COR-L47 (cell line): ENCODE measurements around the gene AGTRAP.
A peak's percentile ranks its signal among the peaks of the same experiment; 100 is the strongest.

Source experiments
- DNase-seq: peaks from one replicate; lab custom pipeline; 2025; lab: John Stamatoyannopoulos, UW

AGTRAP gene

GRCh38 chr1:11735854-11736745 is at the start of gene AGTRAP:
AGTRAP (plus strand) TSS chr1:11736136; CDS start chr1:11736209, 73 bp downstream.
- DNase-seq, result peak; percentile 94

DNA sequence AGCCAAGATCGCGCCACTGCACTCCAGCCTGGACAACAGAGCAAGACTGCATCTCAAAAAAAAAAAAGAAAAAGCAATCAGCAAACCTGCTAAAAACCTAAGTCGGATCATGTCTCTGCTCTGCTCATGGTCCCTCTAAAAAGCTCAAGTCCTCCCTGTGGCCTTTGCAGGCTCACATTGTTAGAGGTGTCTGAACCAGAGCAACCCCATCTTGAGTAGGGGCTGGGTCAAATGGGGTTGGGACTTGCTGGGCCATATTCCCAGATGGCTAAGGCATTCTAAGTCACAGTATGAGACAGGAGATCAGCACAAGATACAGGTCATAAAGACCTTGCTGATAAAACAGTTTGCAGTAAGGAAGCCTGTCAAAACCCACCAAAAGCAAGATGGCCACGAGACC is 47.4 kb upstream of the AGTRAP start:
- no peak for DNase-seq

DNA sequence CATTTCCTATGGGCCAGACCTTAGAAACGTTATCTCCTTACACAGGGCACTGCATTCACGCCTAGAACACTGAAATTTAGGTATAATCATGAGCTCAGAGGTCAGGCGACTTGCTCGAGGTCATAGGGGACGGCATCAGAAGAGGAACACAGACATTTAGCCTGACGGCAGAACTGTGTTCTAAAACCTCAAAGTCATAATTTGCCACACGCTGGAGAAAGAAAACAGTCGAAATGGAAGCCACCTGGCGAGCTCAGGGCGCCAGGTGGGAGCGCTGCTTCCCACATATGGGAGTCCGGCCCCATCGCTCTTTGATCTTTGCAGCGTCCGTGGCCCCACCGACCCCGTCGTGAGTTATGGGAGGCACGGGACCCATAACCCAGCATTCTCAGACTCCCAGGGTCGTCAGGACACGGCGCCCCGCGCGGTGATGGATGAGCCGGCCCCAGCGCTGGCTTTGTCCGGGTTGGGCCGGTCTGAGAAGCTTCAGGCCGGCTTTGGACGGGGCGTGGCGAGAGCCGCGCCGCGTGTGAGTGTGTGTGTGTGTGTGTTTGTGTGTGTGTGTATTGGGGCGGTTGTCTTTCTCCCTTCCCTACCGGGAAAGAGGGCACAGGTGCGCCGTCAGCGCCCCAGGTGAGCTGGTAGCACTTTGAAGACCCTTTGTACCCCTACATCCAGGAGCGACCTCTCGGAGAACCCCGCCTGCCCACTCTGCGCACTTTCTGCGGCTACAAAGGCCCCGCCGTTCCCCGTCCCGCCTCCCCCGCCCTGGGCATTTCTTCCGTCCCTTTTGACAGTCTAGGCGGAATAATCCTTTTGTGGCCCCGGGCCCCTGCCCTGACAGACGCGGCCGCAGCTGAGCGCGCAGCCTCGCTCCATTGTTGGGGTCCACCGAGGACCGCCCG is 45.3 kb upstream of the AGTRAP start:
- DNase-seq, result peak; percentile 58

GRCh38 chr1:11691302-11691914 is 44.5 kb upstream of the AGTRAP start, which contains the start of gene DRAXIN:
DRAXIN (plus strand) TSS chr1:11691710; CDS start chr1:11706259, 14,549 bp downstream.
- peak; percentile 67 for DNase-seq

DNA sequence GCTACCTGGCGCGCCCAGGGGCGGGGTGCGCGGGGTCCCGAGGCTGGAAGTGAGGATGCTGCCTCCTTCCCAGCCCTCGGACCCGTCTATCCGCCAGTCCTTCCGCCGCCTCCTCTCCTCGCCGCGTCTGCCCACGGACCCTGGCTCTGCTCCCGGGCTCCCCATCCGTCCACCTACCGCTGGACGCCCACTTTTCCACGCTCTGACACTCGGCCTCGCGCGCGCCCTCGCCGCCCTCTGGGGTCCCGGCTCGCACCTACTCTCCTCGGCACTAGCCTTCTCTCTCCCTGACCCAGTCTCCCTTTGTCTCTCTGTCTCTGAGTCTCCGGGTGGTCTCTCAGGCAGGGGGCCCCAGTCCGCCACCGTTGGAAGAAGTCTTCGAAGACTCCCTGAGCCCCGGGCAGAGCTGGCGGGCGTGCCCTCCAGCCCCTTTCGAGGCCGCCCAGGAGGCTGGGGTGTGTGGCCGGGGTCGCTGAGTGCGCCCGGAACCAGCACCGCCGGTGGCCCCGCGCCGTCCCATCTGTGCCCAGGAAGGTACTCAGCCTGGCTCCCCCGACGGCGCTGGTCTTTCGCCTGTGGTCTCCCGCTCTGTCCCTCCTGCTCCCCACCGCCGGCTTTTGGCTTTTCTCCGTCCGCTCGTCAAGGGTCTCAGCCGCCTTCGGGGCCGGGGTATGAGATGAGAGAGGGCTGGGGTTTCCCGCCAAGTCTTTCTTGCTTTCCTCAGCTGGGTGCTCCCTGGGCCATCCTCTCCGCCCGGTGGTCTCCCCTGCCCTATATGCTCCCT is 43.8 kb upstream of the AGTRAP start:
- DNase-seq, result no peak

- DNase-seq, result no peak
These were observed 42.8 kb upstream of the AGTRAP start for GRCh38 chr1:11693024-11693590.

- no peak for DNase-seq
These were observed 42.0 kb upstream of the AGTRAP start for GRCh38 chr1:11693917-11694316.

GRCh38 chr1:11695861-11696260 is 40.1 kb upstream of the AGTRAP start:
- no peak for DNase-seq

GRCh38 chr1:11697188-11697892 is 38.6 kb upstream of the AGTRAP start:
- no peak for DNase-seq

- no peak for DNase-seq
These were observed 38.1 kb upstream of the AGTRAP start for GRCh38 chr1:11697893-11698210.

- DNase-seq, result no peak
These were observed 35.1 kb upstream of the AGTRAP start for GRCh38 chr1:11700601-11701467.

DNA sequence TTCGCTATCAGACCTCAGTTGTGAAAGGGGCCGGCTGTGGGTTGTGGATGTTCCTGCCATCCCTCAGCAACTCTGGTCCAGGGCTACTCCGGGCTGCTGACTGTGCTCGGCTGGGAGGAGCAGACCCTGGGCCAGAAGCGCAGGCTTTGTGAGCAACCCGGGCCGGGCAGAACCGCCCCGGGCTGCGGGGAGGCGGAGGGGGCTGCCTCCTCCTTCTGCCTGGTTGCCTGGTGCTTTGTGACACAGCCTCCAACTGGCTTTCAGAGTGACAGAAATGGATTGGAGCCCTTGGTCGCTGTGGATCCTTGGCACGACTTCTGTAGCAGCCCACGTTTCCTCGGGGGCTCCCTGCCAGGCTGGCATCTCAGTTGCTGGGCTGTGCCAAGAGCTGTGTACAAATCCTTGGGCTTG is 34.4 kb upstream of the AGTRAP start:
- no peak for DNase-seq

- DNase-seq, result no peak
These were observed 33.7 kb upstream of the AGTRAP start for GRCh38 chr1:11701981-11702803.

DNA sequence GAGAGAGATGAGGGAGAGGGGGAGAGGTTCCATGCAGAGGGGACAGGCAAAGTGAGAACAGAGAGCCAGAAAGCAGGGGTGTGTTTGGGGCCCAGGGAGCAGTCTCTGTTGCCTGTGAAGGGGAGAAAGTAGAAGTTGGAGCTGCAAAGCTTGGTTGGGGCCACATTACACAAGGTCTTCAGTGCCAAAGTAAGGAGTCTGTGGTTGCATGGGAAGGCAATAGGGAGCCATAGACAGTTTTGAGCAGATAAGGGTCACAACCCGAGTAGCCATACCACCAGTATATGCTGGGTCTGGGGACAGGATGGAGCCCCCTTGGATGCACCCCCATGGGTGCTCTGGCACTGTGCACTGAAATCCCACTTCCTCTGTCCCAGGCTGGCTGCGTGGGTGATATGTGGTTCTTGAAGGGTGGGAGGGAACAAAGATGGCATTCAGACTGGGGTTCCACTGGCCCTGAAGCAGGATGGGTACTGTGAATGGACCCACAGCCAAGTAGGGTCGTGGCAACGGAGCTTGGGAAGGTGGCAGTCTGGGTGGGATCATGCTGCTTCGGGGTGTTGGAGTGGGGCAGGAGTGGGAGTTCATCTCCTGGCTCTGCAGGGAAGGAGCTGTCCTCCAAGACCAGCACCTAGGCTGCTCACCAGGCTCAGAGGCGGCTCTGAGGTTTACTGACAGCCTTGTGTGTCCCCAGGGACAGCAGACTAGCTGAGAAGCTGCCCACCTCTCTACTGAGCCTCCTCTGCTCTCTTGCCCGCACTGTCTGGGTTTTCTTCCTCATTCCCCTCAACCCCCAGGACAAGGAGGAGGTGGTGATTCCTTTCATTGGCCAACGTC is 32.4 kb upstream of the AGTRAP start:
- no peak for DNase-seq

- DNase-seq, result no peak
These were observed 31.8 kb upstream of the AGTRAP start for GRCh38 chr1:11704194-11704529.

DNA sequence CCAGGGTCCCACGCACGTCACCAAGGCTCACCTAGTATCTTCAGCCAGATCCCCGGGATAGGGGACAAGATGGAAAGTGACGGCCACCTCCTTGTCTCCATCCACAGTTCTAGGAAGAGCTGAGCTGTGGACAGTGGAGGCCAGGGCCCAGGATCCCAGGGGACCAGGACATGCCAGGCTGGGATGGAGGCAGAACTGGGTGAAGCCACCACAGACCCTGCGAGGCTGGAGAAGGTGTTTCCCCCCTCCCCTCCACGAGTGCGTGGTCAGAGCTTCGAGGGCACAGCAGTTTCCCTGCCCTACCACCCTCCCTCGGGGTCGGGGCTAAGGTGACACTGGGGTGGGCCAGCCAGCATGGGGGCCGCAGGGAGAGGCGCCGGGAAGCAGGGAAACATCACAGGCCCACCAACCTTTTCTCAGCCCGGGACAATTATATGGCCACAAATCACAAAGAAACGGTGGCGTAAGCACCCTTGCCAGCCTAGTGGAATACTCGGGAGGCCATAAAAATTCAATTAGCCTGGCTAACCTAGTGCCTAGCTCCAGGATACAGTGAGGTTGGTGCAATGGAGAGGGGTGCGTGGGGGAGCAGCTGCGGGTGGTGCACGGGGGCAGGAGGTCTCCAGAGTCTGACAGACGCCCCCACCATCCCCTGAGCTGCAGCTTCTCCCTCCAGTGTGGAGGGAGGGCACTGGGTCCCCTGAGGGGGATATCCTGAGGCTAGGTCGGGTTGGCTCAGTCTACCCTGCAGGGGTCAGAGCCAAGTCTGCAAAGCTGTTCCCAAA is 31.1 kb upstream of the AGTRAP start:
- DNase-seq, result no peak

DNA sequence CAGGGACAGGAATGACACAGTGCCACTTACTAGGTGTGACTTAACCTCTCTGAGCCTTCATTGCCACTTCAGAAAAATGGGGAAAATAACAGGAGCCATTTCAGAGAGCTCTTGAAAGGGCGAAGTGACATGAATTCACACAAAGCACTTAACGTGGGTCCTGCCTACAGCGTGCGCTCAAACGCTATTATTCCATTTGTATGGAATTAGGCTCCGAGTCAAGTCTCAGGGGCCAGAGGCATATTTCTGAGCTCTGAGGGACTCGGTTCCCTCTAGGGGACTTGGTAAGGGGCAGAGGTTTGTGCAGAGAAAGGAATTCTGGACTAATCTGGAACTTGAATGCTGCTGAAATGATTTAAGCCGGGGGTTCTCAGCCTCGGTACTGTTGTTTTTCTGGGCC is 30.3 kb upstream of the AGTRAP start:
- DNase-seq, result no peak
